ENCODE results near the gene PIK3C2G.
"Not testable (repeated sequence)": the region's sequence is repeated elsewhere in the genome, so short reads cannot be mapped to it uniquely, and the experiment has no call there.

The PIK3C2G gene

GRCh38 chr12:18476861-18477260, 215.5 kb downstream of the PIK3C2G start:
- DNase-seq, result no peak

GRCh38 chr12:18479256-18479655, 217.9 kb downstream of the PIK3C2G start:
- DNase-seq, result no peak

GRCh38 chr12:18482601-18483120, 221.3 kb downstream of the PIK3C2G start:
- no peak for DNase-seq

GRCh38 chr12:18483698-18484325, 222.5 kb downstream of the PIK3C2G start:
- DNase-seq, result no peak

- DNase-seq, result no peak
Observed at GRCh38 chr12:18486036-18486435, 224.7 kb downstream of the PIK3C2G start.

GRCh38 chr12:18487509-18487908, 226.2 kb downstream of the PIK3C2G start:
- DNase-seq, result no peak

- DNase-seq, result no peak
Observed at GRCh38 chr12:18492372-18493025, 231.2 kb downstream of the PIK3C2G start.

- DNase-seq, result no peak
Observed at GRCh38 chr12:18496156-18496555, 234.8 kb downstream of the PIK3C2G start.

GRCh38 chr12:18500160-18500574, 238.8 kb downstream of the PIK3C2G start:
- DNase-seq, result not testable (repeated sequence)

- DNase-seq, result not testable (repeated sequence)
Observed at GRCh38 chr12:18500736-18501135, 239.4 kb downstream of the PIK3C2G start.

GRCh38 chr12:18502422-18502968, 241.2 kb downstream of the PIK3C2G start:
- DNase-seq, result no peak

GRCh38 chr12:18521461-18521860, 260.1 kb downstream of the PIK3C2G start:
- no peak for DNase-seq

GRCh38 chr12:18522806-18523205, 261.5 kb downstream of the PIK3C2G start:
- DNase-seq, result no peak

- not testable (repeated sequence) for DNase-seq
Observed at GRCh38 chr12:18542497-18542896, 281.2 kb downstream of the PIK3C2G start.

GRCh38 chr12:18546399-18546798, 285.1 kb downstream of the PIK3C2G start:
- DNase-seq, result no peak

- DNase-seq, result no peak
Observed at GRCh38 chr12:18549598-18549997, 288.3 kb downstream of the PIK3C2G start.

- no peak for DNase-seq
Observed at GRCh38 chr12:18551106-18551505, 289.8 kb downstream of the PIK3C2G start.

GRCh38 chr12:18551701-18552100, 290.4 kb downstream of the PIK3C2G start:
- DNase-seq, result no peak

- DNase-seq, result no peak
Observed at GRCh38 chr12:18552829-18553228, 291.5 kb downstream of the PIK3C2G start.

GRCh38 chr12:18556161-18556560, 294.8 kb downstream of the PIK3C2G start:
- DNase-seq, result no peak

GRCh38 chr12:18559242-18559641, 297.9 kb downstream of the PIK3C2G start:
- no peak for DNase-seq

- no peak for DNase-seq
Observed at GRCh38 chr12:18562531-18562930, 301.2 kb downstream of the PIK3C2G start.

GRCh38 chr12:18564306-18564705, 303.0 kb downstream of the PIK3C2G start:
- no peak for DNase-seq

- no peak for DNase-seq
Observed at GRCh38 chr12:18567787-18568186, 306.5 kb downstream of the PIK3C2G start.

All from CD4-positive, alpha-beta T cell treated with Interleukin-17A for 4 hours (primary cell).